Cardiac septum (tissue), 1 donor: ENCODE results near the gene EHMT1. TPM values are rescaled to one million over a fixed set of nuclear protein-coding genes. Genes with fewer than 3 reads are reported as not detected.

Experiments used
- DNase-seq: peaks from one replicate; pipeline ENCODE4 v3.0.0-alpha.2; 2020; ENCODE audit warnings: low spot score
- intact Hi-C: fragments of 100-400 bp; cut with DNase I; formaldehyde crosslinking; loops from one replicate; pipeline ENCODE4 v1.14.0; 2022
- total RNA-seq: library from RNA; stranded (reverse); fragmentation: NEBNext Ultra II Directional; extraction: Animal tissue kit (Norgen Biotek cat#: 25700); gene quantifications from one replicate; pipeline ENCODE4 v1.2.1, GENCODE V29; 2021
- donor health status: DM: no; HTN: no; CAD: no.

EHMT1 gene
- total RNA-seq, 1 donor from 2014 or later, result 39.8 TPM

DNA sequence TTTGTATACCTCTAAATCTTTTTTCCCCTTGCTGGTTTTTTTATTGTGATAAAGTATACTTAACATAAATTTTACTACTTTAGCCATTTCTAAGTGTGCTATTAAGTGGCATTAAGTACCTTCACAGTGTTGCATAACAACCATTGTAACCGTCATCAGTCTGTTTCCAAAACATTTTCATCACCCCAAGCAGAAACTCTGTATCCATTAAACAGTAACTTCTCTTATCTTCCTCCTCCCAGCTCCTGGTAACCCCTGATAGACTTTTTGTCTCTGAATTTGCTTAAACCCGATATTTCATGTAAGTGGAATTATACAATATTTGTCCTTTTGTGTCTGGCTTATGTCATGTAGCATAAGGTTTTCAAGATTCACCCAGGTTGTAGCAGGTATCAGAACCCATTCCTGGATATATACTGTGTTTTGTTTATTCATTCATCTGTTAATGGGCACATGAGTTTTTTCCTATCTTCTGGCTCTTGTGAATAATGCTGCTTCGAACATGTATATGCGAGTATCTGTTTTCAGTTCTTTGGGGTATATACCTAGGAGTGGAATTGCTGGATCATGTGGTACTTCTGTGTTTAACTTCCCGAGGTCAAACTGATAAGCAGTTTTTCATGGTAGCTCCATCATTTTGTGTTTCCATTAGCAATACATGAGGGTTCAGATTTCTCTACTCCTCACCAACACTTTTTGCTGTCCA is 66.4 kb downstream of the EHMT1 start:
- intact Hi-C loops, result no loop called here
- DNase-seq, result no peak

DNA sequence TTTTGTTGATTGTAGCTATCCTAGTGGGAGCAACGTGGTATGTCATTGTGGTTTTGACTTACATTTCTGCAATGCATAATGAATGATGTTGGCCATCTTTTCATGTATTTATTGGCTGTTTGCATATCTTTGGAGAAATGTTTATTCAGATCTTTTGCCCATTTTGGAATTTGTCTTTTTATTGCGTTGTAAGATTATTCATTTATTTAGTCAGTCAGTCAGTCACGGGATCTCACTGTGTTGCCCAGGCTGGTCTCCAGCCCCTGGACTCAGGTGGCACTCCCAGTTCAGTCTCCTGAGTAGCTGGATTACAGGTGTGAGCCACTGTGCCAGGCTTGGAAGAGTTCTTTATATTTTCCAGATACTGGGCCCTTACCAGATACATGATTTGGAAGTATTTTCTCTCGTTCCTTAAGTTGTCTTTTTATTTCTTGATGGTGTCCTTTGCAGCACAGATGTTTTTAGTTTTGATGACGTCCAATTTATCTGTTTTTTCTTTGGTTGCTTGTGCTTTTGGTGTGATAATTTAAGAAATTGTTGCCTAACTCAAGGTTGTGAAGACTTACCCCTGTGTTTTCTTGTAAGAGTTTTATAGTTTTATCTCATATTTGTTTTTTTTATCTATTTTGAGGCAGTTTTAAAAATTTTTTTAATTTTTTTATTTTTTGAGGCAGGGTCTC is 67.1 kb downstream of the EHMT1 start:
- intact Hi-C loops, result no loop called here
- no peak for DNase-seq

DNA sequence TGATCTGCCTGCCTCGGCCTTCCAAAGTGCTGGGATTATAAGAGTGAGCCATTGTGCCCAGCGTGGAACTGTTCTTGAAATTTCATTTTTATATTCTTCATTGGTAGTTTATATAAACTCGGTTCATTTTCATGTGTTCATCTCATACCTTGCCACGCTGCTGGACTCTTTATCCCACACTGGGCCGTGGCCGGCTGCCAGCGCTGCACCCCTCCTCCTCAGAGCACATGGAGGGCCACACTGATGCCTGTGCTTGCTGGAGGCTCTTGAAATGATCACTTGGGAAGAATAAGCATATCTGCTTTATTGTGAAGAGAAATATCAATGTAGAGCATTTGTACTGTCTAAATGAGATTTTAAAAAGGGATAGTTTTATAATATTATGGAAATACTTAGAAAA is 69.5 kb downstream of the EHMT1 start:
- intact Hi-C loops, result no loop called here
- DNase-seq, result no peak

DNA sequence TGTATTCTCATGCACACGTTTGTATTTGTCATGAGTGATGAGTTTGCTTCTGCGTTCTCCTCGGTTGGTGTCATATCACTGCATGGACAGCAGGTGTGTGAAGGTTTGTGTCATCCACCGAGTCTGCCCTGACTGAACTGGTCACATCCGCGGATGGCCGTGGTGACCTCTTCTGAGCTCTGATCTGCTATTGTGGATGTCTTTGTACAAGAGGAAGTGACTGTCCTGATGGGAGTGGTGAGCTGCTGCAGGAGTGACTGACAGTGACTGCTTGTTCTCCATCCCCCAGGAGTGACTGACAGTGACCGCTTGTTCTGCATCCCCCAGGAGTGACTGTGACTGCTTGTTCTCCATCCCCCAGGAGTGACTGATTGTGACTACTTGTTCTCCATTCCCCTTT is 69.9 kb downstream of the EHMT1 start:
- no peak for DNase-seq
- intact Hi-C loops, result no loop called here

DNA sequence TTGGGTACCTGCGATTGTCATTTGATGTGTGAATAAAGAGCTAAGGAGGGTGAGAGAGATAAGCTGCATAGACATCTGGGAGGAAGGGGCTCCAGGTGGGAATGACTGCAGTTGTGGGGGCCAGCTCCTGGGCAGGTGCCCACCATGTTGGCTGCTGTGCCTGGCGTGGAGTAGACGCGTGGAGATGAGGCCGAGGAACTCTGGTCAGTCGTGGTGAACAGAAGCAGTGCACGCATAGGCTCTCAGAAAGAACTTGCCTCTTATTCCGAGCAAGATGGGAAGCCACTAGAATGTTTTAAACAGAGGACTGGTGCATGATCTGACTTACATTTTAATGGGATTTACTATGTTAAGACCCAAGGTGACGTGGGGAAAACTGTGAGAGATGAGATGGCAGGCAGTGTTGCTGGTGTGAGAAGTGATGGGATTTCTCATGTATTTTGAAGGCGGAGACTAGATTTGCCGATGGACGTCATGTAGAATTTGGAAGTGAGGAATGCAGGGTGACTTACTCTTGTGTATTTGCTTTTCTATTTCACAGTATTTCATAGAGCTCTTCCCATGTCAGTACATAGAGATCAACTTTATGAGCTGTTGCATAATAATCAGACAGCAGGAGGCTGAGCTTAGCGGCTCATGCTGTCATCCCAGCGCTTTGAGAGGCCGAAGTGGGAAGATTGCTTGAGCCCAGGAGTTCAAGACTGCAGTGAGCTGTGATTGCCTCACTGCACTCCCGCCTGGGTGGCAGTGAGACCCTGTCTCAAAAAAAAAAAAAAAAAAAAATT is 71.1 kb downstream of the EHMT1 start:
- DNase-seq, result no peak
- intact Hi-C loops, result no loop called here

DNA sequence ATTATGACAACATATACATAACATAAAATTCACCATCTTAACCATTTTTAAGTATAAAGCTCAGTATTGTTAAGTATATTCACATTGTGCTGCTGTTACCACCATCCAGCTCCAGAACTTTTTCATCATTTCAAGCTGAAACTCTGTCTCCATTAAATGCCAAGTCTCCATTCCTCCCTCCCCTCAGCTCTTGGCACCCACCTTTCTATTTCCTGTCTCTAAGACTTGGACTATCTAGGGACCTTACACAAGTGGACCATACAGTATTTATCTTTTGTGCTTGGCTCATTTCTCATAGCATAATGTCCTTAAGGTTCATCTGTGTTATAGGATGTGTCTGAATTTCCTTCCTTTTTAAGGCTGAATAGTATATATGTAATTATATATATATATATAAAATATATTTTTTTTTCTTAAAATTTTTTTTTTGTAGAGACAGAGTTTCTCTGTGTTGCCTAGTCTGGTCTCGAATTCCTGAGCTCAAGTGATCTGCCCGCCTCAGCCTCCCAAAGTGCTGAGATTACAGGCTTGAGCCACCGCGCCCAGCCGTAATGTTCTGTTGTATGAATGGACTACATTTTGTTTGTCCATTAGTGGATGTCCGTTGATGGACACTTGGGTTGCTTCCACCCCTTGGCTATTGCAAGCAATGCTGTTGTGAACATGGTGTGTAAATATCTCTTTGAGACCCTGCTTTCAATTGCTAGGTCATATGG is 72.3 kb downstream of the EHMT1 start:
- intact Hi-C loops, result no loop called here

DNA sequence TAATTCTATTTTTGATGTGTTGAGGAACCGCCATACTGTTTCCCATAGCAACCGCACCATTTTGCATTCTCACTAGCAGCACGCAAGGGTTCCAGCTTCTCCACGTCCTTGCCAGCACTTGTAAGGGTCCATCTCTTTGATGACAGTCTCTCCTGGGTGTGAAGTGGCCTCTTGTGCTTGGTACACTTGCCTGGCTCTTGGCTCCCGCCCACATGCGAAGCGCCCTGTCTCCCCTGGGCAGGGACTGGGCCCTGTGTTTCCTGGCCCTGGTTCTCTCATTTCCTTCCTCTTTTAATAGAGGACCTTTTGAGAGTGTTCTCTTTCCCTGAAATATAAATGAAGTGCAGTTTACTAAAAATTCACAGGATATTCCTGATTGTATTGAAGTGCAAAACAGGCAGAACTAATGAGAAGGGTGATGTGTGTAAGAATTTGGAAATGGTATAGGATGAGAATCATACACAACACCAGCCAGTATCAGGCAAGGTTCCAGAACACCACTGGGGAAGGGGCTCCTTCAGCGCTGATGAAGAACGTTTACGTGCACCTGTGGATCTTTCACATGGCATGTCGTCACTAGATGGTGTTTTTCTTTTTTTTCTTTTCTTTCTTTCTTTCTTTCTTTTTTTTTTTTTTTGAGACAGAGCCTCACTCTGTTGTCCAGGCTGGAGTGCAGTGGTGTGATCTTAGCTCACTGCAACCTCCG is 73.0 kb downstream of the EHMT1 start:
- intact Hi-C loops, result no loop called here
- peak; percentile 85 for DNase-seq

More for the DNA sequence above, 72.3 kb downstream of the EHMT1 start:
- no peak for DNase-seq

DNA sequence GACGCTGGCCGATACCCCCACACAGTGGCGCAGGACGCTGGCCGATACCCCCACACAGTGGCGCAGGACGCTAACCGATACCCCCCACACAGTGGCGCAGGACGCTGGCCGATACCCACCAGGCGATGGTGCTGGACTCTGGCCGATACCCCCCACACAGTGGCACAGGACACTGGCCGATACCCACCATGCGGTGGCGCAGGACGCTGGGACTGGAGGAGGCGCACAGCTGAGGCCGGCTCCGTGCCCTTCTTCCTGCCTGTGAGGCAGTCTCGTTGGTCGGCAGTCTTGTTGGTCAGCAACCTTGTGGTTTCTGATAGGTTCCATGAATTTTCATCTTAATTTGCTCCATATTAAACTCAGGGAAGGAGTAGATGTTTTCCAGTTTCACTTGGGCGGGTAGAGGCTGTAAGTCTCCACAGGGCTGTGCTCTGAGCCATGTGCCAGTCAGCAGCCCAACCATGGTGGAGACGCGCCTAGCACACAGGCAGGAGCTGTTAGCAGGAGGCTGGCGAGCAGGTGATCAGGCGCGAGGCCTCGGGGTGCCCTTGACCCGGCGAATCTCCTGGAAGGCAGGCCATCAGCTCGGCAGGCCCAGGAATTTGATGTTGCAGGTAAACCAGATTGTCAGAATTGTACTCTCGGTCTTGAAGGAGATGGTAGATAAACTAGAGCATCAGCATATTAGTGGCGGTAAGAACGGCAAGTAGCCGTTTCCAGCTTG is 75.6 kb downstream of the EHMT1 start:
- no peak for DNase-seq
- intact Hi-C loops, result no loop called here

DNA sequence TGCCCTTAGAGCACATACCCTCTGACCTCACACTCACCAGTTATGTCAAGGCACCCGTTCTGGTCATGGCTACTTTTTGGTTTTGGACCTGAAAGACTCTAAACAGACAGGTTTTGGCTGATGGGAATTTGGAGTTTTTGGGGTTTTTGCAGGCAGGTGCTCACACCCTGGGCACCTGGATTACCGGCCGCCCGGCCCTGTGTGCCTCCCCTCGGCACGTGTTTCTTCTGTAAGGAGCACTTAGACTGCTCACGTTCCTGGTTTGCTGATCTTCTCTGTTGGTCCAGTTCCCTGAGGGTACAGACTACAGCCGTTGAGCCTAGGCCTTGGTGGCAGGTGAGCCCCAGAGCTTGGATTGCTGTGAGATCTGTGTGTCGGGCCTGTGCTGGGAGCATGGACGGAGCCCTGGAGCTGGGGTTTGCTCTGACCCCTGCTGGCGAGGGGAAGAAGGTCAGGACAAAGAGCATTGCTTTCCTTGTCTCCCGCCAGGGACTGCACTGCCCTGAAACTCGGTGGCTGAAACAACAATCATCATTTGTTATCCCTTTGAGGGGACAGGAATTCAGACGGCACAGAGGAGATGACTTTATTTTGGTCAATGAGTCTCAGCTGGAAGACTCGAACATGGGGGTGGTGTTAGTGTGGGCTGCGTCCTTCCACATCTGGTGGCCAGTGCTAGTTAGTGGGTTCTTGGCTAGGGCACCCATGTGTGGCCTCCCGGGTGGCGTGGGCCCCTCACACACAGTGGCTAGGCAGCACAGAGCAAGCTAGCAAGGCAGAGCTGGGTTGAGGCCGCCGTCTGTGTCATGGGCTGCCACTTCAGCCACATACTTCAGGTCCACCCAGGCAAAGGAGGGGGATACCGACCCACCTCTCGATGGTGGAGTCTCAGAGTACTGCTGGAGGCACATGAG is 76.4 kb downstream of the EHMT1 start:
- intact Hi-C loops, result no loop called here
- peak; percentile 80 for DNase-seq

DNA sequence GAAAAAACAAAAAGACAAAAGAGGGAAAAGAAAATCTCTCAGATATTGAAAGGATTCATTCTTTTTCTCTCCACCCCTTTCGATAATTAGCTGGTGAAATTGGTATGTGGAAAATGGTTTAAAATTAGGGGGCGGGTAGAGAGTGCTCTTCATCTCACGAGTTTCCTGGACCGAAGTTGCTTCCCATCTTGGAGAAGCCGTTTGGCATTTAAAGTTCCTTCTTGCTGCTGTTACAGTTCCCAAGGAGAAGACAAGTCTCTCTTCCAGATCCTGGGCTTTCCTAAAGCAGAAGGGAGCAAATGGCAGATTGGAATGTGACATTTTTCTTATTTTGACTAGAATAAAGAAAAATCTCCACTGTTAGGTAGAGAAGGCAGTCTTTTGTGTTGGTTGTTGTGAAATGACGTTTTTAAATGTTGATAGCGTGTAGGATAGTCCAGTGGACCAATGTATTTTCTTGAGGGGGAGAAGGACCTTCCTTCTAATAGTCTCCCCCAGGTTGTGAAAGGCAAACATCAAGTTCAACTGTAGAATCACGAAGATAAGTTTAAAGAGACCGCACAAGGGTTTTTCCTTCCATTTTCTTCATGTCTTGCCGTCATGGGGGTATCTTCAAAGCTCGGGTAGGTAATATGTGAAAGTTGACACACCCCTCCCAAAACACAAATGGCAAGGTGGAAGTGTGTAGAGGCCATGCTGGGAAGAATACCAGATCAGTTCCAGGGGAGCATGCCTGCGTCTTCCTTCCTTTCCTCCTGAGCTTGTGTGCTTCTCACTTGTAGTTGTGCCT is 77.5 kb downstream of the EHMT1 start:
- intact Hi-C loops, result no loop called here
- DNase-seq, result no peak

DNA sequence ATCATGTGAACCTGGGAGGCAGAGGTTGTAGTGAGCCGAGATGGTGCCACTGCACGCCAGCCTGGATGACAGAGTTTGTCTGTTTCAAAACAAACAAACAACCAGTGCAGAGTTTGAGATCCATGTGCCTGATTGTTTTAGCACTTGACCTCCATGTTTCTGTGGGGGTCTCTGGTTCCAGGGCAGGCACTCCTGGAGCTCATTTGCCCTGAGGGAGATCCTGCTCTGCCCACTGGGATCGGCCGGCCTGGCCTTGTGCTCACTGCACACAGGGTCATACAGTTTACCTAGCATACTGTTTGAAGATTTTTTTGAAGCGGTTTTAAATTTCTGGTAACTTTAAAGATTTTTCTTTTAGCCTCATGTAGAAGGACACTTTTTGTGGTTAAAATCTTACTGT is 78.4 kb downstream of the EHMT1 start:
- DNase-seq, result no peak
- intact Hi-C loops, result no loop called here

DNA sequence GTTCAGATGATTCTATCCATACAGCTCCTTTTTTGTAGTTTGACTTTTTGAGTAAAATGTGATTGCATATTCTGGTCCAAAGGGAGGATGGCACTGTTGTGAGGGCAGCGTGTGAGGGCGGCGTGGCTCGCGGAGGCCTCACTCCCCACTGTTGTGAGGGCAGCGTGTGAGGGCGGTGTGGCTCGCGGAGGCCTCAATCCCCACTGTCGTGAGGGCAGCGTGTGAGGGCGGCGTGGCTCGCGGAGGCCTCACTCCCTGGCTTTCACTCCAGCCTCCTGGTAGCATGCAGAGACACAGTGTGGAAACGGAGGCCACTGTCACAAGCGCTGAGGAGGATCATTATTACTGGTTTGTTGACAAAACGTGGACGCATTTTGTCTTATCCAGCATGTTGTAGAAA is 79.0 kb downstream of the EHMT1 start:
- intact Hi-C loops, result no loop called here
- DNase-seq, result no peak

DNA sequence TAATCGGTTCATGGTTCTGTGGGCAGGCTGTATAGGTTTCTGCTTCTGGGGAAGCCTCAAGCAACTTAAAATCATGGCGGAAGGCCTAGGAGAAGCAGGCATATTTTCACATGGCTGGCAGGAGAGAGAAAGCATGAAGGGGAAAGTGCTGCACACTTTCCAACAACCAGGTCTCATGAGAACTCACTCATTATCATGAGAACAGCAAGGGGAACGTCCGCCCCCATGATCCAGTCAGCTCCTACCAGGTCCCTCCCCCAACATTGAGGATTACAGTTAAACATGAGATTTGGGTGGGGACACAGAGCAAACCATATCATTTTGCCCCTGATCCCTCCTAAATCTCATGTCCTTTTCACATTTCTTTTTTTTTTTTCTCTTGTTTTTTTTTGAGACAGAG is 82.1 kb downstream of the EHMT1 start:
- DNase-seq, result no peak
- intact Hi-C loops, result no loop called here

DNA sequence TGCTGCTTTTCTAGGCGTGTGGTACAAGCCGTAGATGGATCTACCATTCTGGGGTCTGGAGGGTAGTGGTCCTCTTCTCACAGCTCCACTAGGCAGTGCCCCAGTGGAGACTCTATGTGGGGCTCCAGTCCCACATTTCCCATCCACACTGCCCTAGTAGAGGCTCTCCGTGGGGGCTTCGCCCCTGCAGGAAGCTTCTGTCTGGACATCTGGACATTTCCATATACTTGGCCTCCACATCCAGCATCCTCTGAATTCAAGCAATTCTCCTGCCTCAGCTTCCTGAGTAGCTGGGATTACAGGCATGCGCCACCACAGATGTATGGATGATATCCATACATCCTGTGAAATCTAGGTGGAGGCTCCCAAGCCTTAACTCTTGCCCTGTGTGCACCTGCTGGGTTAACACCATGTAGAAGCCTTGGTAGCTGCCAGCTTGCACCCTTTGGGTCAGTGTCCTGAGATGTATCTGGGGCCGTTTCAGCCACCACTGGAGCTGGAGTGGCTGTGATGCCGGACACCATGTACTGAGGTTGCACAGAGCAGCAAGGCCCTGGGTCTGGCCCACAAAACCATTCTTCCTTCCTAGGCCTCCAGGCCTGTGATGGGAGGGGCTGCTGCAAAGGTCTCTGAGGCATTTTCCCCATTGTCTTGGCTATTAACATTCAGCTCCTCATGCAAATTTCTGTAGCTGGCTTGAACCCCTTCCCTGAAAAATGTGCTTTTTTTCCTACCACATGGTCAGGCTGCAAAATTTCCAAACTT is 84.0 kb downstream of the EHMT1 start:
- DNase-seq, result no peak
- intact Hi-C loops, result no loop called here

DNA sequence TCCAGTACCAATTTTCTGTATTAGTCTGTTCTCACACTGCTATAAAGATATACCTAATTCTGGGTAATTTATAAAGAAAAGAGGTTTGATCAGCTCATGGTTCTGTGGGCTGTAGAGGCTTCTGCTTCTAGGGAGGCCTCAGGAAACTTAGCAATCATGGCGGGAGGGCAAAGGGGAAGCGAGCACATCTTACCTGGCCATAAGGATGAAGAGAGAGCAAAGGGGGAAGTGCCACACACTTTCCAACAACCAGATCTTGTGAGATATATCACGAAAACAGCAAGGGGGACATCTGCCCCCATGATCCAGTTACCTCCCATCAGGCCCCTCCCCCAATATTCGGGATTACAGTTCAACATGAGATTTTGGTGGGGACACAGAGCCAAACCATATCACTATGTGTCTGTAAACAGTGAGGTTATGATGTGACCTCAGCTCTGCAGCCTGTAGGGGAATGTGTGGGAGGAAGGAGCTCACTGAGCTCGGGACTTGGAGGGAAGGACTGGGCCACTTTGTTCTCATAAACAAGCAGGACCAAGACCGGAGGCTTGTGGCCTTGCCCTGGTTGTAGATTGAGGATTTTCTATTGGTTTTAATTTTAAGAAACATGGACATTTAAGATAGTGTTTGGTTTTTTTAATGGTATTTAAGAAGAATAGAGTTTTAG is 85.2 kb downstream of the EHMT1 start:
- intact Hi-C loops, result no loop called here
- no peak for DNase-seq

DNA sequence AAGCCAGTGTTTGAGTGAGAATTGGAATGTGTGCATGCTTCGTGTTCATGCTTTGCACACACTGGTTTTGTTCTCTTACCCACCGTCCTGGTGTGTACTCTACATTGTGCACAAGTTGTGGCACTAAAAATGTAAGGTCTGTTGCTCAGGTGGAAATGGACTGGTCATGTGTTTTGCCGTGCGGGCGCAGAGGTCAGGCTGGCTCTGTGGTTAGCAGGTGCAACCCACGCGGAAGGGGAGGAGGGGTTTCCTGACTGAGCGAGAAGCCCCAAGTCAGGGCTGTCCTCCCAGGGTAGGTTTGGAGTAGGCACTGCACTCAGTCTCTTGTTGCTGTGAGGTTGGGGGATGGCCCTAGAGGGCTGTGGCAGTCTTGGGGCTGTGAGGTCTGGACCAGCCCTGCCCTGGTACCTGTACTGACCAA is 86.6 kb downstream of the EHMT1 start:
- no peak for DNase-seq
- intact Hi-C loops, result no loop called here
